Activated CD4-positive, alpha-beta T cell treated with anti-CD3 and anti-CD28 coated beads, Interleukin-2, amount 50 U/mL, for 48 hours (primary cell): ENCODE measurements around the gene AATF.

ENCODE experiments used
- DNase-seq, 2 experiments: peaks; one replicate each; pipeline ENCODE4 v3.0.0-alpha.2; 2020

Gene AATF

DNA sequence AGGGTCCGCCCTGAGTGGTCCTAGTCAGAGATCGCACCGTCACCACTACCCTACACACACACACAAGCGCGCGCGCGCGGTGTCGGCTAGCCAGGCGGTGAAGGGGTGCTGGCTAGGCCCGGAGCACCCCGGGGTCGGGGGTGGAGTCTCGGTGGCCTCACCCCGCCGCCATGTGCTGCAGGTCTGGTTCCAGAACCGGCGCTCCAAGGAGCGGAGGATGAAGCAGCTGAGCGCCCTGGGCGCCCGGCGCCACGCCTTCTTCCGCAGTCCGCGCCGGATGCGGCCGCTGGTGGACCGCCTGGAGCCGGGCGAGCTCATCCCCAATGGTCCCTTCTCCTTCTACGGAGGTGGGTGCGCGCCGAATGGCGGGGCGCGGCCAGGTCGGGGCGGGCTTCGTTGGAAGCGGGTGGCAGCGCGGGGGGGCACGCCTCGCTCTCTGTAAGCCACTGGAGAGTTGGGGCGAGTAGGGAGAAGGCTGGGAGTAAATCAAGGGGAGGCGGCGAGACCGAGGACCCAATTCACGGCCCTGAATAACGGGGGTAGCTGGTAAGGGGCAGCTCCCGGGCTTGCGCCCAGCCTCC is 6.6 kb upstream of the AATF start:
- DNase-seq = no peak

DNA sequence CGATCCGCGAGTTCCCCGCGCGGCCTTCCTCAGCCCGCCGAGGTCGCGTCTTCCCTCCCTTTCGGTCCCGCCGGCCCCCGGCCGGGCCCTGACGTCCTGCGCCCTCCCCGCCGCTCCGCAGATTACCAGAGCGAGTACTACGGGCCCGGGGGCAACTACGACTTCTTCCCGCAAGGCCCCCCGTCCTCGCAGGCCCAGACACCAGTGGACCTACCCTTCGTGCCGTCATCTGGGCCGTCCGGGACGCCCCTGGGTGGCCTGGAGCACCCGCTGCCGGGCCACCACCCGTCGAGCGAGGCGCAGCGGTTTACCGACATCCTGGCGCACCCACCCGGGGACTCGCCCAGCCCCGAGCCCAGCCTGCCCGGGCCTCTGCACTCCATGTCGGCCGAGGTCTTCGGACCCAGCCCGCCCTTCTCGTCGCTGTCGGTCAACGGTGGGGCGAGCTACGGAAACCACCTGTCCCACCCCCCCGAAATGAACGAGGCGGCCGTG is 6.1 kb upstream of the AATF start:
- DNase-seq = no peak

DNA sequence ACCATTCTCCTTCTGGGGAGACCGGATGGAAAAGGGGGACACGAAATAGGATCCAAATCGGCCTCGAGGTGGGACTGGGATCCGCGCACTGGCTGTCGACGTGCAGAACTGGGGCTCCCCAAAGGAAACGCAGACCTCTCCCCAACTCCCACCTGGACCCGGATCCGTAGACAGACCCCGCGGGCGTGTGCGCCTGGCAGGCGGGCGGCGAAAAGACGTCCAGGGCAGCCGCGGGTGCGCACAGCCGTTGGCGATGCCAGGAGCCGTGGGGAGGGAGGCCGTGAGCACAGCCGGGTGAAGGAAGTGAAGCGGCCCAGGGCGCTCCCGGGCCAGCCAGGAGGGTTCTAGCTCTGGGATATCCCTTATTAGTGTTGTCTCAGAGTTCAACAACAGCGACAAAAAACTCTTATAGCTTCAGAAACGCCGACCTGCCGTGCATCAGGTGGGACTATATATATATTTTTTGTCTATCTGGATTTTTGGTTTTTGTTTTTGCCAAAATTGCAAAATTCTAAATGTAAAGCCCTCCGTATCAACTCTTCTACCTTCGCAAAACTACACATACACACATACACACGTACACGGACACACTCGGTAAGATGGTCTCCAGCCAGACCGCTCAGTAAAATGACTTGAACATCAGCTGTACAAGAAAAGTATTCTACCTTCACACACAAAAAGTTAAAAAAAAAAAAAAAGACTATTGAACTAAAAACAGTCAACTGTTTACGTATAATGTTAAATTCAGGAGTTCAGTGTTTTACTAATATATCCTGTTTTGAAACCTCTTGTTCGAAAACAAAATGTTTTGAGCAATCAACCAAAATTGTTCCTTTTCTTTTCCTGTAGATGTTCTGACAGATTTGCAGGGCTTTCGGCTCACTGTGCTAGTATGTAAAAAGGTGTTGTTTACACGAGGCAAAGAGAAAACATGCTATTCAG is 5.2 kb upstream of the AATF start:
- DNase-seq = no peak

DNA sequence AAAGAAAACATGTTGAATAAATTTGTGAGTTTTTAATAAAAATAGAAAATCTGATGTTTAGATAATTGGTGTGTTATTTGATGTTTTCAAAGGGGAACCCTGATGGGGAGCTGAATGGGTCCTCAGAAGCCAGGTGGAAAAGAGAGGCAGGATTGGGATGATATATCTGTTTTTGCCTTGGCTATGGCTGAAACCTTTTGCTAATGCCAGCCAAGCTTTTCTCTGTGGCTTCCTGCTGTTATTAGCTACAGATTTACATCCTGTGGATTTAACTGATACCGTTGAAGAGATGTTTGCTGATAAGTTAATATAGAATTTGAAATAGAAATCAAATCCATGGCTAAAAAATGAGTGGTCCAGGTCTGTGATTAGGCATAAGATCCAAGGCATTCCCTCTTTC is 4.2 kb upstream of the AATF start:
- DNase-seq = no peak

DNA sequence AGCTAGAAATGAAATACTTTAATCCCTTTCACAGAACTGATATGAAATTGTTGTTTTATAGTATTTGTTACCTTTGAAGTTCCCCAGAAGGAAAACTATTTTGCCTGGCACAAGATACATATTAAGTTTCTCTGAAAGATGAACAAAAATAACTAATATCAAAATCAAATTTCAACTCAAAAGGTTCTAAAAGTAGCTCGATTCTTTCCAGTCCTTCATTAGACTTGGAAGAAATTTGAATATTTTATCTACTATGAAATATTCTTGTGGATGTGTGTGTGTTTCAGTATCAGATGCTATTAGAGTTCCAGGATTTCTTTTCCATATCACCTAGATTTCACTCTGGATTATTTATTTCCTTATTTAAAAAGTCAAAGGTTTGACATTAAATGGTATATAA is 3.6 kb upstream of the AATF start:
- no peak for DNase-seq

DNA sequence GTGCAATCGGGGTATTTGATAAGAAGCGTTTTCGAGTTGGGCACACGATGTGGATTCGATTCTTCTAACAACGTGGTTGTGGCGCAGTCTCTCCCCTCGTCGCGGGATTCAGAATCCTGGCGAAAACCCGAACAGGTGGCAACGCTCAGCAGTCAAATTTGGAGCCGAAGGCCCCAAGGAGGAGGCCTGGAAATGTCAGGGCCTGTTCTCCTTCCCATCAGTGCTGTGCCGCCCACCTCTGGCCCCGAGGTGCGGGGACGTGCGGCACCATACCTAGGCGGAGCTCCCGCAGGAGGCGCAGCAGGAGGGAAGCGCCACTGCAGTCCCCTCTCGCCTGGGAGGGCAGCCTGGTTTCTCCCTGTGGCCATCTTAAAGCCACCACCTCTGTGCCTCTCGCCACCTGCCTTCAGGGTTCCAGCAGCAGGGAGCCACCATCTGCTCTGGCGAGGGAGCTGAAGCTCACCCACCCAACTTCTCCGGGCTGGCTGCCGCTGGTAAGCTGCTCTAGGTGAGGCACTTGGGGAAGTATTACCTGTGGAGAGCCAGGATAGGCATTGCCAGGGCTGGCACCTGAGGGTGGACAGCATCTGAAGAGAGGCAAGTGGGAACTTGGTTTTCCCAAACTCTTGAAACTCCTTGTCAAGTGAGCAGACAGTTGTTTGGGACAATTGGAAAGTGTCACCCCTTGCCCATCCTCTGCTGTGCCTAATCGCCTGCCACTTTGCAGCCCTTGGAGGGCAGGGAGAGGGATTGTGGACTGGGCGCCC is 2.6 kb upstream of the AATF start:
- DNase-seq = no peak

DNA sequence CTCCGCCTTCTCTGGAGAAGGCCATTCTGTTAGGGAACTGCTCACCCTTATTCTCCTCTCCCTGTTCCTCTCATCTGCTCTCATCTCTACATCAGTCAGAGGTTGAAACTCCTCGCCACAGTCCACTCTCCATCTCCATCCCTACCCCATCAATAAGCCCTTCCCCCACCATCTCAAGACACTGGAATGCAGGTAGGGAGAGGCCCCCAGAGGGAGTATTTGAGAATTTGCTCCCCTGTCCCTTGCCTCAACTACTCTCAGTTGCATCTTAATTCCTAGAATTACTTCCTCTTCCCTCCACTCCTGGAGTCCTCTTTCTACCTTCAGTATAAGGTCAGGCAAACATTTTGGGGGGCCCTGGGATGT is 2.0 kb upstream of the AATF start:
- no peak for DNase-seq

DNA sequence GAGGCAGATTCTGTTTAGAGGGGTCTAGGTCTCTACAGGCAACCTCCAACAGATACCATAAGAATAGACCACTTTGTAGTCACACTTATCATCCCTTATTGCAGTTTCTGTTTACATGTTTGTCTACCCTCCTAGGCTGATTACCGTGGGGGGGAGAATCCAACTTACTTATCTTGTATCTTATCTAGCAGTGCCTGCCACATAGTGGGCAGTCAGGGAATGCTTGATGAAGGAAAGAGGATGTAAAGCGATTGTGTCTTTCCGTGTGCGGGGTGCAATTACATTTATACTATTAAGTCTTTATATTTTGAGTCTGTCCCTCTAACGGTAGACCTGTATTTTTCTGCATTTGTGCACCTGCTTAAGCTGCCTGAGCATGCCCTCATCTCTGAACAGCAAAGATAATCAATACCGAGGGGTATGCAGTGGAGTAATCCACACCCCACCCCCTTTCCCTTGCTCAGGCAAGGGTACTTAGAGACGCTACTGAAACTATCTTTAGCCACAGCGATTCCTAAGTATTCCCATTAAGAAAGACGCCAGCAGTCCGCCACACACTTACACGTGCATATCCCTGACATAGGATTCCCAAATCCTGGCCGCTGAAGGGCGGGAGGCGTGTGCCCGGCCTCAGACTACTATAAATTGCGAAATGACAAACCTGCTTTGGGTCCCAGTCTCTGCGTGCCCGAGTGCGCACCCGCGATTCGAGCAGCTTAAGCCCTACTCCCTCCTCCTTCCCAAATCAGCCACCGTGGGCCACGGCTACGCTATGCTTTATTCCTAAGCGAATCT is 635 bp upstream of the AATF start:
- no peak for DNase-seq

DNA sequence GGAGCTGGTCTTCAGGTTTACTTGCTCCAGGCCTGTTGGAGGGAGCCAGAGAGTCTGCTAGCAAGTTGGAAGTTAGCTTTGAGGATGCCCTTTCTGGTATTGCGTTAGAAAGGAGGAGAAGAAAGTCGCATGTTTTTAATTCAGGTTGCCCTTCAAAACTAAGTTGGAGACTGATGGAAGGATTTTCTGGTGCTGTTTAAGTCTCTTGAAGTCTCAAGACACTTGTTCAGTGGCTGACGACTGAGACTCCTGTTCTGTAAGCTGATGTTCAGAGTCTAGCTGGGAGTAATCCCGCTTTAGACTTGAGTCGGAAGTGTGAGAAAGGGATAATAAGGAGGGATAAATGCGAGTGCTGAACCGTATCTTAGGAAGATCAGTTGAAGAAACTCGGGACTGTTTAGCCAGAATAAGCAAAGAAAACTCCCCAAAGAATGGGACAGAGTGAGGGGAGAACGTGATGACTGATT is 740 bp downstream of the AATF start:
- DNase-seq = no peak

DNA sequence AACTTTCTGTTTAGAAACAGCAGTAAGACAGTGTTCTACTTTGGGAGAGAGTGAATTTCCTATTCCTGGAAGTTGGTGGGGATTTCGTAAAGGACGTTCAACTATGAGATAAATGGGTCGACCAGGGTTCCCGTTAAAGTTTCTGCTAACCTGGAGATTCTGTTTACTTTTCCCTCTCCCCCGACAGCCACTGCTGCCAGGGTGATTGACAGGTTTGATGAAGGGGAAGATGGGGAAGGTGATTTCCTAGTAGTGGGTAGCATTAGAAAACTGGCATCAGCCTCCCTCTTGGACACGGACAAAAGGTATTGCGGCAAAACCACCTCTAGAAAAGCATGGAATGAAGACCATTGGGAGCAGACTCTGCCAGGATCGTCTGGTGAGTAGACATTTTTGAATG is 1.3 kb downstream of the AATF start:
- no peak for DNase-seq

DNA sequence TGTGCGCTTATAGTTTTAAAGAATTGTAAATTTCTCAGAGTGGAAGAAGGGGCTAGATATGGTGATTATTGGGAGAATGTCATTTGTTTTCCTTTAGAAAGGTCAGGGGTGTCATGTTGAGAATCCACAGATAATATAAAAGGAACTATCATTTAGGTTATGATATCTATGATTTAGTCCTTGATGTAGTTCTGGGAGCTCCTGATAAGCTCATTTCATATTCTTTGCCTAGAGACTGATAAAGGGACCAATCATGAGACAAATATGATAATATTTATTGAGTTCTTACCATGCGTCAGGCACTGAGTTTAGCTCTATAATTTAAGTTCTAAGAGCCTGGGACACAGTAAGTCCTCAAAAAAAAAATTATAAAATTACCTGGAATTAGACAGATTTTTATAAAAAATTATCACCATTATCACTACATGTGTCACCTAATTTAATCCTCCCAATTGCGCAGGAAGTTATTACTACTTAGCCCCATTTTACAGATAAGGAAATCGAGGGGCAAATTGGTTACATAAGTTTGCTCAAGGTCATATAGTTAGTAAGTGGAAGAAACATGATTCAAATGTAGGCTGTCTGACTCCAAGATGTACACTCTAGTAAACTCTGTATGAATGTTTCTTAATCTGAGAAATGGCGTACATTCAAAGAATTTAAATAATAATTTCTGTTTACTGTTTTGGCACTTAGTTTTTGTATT is 2.5 kb downstream of the AATF start:
- no peak for DNase-seq

DNA sequence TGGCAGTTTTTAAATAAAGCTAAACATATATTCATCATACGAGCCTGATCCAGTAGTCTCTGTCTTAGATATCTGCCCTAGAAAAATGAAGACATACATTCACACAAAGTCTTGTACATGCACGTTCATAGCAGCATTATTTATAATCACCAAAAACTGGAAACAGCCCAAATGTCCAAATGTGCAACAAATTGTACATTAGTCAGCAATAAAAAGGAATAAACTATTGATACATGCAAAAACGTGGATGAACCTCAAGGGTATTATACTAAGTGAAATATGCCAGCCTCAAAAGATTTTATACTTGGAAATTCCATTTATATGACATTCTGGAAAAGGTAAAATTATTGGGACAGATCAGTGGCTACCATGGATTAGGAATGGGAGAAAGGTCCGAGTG is 22.8 kb downstream of the AATF start:
- DNase-seq = no peak

DNA sequence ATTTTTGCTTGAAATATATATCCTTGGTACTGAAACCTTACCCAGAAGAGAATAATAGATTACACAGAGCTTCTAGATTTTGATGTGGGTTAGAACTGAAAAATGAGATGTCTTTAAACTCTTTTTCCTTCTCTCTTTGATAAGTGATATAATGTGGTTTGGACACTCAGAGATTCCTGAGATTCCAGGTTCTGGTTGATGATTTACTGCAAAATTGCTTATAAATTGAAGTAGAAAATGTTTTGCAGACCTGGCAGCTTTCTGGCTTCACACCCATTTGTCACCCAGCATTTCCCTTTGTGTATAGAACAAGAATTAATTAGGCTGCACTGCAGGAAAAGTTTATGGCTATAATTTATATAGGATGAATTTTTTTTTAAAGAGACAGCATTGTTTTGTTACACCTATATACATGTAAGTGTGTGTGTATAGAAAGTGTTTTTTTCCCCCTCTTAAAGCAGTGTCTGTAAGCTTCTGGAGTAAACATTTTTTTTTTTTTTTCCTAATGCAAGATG is 23.5 kb downstream of the AATF start:
- no peak for DNase-seq

DNA sequence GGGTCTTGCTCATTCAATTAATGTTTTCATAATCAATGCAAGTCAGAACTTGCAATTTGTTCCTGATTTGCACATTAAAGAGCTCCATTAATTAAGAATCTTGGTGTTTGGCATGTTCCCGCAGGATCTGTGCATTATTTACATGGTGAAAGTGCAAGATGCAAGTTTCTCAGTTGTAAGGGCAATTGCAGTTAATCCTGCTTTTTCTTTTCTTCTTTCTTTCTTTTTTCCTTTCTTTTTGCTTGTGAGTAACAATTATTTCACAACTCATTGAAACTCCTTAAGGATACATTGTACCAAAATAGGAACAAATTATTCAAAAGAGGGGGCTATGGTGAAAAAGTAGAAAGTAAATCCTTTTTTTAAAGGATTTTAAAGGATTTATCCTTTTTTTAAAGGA is 24.2 kb downstream of the AATF start:
- DNase-seq = no peak

DNA sequence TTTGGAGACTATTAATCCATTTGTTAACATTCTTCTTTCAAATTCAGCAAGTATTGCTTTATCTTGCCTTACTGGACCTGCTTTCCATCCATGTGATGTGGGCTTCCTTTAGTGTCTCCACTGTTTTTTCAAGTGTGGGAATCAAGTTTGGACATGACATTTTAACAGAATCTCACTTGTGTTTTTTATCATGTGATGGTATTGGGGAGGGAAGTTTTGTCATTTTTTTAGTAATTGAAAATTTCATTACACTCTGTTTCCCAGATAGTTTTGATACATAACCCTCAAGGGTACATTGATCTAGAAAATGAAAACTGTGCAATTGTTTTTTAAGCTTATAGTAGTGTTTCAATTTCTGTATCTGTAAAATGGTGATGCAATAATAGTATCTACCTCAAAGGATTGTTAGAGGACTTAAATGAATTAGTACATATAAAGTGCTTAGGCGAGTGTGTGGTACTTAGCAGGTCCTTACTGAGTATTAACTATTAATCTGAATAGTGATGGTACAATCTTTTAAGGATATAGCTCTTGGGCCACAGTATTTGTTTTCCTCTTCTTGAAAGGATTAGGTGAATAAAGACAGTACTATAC is 27.3 kb downstream of the AATF start:
- no peak for DNase-seq

DNA sequence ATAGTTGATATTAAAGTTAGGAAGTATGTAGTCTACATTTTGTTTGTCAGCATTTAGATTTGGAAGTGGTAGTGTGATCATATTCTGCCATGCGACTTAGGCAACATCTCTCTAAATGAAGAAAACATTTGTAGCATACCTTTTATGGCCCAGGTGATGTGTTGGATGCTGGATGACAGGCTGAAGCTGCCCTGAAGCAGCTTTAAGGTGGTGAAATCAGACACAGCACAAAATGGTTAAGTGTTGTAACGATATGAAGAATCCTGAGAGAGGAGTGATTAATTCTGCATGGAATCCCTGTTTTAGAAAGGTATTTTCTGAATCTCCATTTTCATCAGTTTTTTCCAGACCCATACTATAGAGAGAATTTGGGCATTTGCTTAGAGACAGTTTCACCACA is 28.3 kb downstream of the AATF start:
- DNase-seq = no peak

DNA sequence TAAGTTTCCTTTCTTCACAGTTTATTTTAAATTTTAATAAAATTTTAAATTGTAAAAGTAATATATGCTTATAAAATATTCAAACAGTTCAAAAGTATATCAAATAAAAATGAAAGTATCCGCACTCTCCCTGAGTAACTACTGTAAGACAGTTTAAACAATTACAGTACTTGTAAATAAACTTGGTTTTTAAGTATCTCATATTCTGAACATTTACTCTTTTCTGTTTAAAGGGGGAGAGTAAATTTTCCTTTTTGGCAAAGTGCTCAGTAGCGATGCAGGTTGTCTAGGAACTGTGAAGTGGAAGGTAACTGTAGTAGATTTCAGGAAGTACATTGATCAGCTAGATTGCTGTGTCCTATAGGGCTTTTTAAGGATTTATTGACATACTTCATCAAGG is 28.8 kb downstream of the AATF start:
- DNase-seq = no peak

DNA sequence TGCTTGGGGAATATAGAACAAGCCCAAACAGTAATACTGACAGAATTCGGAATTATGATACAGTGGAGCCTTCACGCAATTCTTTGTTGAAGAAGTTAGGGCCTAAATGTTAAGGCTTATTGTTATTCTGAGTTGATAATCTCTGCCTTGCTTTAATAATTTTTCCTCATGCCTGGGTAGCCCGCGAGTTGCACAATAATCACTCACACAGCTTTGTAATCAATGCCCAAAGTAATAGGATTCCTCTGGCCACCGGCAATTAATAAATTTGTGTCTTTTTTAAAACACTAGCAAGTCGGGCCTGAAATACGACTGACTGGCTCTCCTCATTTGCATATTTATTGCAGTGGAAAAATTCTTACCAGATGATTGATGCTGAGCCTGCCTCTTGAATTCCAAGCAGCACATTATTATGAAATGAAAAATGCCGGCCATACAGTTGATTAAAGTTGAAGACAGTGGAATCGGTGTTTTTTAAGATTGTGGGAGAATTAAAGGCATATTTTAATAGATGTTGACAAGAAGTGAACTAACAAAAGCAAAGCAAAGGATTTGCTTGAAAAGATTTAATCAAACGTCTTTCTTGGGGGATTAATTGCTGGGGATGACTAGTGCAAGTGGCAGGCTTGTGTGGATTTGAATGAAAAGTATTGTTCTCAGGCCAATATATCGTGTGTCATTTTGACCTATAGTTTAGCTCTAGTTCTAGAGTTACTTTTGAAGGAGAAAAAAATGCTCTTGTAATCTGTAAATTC is 30.2 kb downstream of the AATF start:
- no peak for DNase-seq

DNA sequence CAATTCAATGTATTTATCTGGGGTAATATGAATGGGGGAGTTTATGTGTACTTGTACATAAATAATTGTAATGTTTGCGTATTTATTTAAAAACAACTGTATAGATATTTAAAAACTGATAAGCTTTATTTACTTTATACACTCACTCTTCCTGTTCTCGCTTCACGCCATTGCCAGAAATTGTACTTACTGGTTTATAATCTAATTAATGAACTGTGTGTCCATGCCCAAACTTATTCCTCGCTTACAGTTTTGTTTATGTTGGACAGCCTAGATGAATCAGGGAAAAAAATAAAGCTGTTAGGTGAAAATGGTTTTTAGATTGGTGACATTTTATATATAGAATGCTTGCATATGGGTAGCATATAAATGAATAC is 30.8 kb downstream of the AATF start:
- DNase-seq = no peak

DNA sequence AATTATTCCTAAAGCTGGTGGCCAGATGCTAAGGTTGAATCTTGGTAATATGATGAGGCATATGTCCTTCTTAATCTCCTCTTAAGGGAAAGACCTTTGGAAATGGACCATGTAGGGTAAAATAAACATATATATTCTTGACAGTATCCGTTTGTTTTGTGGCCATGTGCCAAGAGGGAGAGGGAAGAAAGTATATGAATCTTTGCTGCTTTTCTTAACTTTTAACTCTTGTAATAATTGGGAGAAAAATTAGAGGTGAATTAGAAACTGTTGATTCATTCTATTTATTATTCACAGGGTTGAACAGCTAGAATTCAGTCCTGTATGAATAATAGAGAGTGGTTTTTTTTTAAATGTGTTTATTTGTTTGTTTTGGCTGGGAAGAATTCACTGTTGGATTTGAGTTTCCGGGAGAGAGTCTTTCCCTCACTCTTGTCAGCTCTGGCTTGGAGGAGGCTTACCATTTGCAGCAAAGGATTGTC is 31.6 kb downstream of the AATF start:
- no peak for DNase-seq

DNA sequence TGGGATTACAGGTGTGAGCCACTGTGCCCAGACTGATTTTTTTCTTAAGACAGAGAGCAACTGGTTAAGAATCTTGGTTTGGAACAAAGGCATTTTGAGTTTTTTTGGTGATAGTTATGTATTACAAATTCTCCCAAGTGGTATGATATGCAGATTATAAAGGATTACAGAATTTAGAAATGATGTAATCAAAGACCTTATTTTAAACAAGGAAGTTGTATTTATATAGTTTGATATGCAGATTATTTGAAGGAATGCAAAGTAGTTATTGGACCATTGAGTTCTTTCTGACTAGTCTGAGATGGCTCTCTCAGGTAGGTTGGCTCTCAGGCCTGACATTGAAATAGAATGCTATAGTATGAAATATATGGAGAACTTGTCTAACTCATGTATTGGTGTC is 34.9 kb downstream of the AATF start:
- no peak for DNase-seq
